ENCODE measurements around the gene CBX1. TPM values are rescaled to one million over a fixed set of nuclear protein-coding genes. Genes with fewer than 3 reads are reported as not detected.

CBX1 gene
- 10 to 100 TPM; 68.2 to 70.3 TPM for total RNA-seq

DNA sequence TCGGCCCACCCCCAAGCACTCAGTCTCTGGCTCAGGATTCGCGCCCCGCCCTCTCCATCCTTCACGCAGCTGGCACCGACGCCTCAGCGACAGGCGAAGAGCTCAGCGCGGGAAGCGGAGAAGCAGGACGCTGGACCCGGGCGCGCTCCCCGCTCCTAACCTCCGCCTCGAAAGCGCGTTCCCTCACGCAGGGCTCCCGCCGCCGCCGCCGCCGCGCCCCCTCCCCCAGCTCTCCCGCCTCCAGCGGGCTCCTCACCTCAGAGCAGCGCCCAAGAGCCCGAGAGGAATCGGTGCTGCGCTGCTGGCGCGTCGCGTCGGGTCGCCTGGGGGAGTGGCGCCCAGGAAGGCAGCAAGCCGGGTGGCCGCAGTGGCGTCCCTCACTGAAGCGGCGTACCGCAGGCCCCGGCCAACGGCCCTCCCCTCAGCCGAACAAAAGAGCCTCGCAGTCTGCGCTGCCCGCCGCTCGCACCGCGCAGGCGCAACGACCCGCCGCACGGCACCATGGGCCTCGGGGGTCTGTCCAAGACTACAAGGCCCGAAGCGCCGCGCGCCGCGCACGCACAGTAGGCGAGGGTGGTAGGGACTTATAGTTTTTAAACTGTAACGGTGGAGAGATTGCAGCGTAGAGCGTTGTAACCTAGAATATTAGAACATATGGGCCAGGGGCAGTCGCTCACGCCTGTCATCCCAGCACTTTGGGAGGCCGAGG, at the start of gene CBX1:
Gene CBX1, minus strand, starts transcription at position 467 of the 709 bp plus-strand sequence. CDS start 24,474 bp downstream, outside the sequence.
- H3K9me3 Mint-ChIP-seq (ENCODE audit: insufficient read depth), result peaks cover 13% of the 10 kb centered on the region
- H3K36me3 Mint-ChIP-seq (ENCODE audit: low read depth), result peaks cover 16% of the 10 kb centered on the region
- peak within 1 kb of the TSS; percentile 99 for H3K4me3 Mint-ChIP-seq
- CTCF ChIA-PET, result interaction anchor here (0.8 to 8.2 kb wide), 6 partner anchors 11 to 33 kb away, joined by 3 to 89 read pairs (median 5); no protein-coding TSS in a partner anchor
- peaks cover 52% of the 10 kb centered on the region for H3K4me1 Mint-ChIP-seq (ENCODE audit: low read depth)
- DNase-seq, result peak; percentile 96
- POLR2A ChIA-PET, result interaction anchor here (0.7 to 1.7 kb wide), 5 partner anchors 11 to 53 kb away, joined by 3 to 7 read pairs (median 3); partner anchors contain the start of gene NFE2L1
- H3K27me3 Mint-ChIP-seq (ENCODE audit: low read depth), result no peaks in the 10 kb centered on the region
- ATAC-seq, result peak; percentile 96
- peak within 1 kb of the TSS; percentile 88 for H3K27ac Mint-ChIP-seq

GRCh38 chr17:48150597-48151001, 49.3 kb upstream of the CBX1 start:
- no peaks in the 10 kb centered on the region for H3K9me3 Mint-ChIP-seq (ENCODE audit: insufficient read depth)
- no peaks in the 10 kb centered on the region for H3K4me1 Mint-ChIP-seq (ENCODE audit: low read depth)
- no peak overlapping the region for H3K27ac Mint-ChIP-seq
- ChIA-PET CTCF (interaction anchor here (0.6 to 1.7 kb wide), 4 partner anchors 13 to 438 kb away, joined by 3 read pairs; no protein-coding TSS in a partner anchor), POLR2A (no interaction called here)
- H3K27me3 Mint-ChIP-seq (ENCODE audit: low read depth), result no peaks in the 10 kb centered on the region
- no peak overlapping the region for H3K4me3 Mint-ChIP-seq
- no peak for ATAC-seq
- H3K36me3 Mint-ChIP-seq (ENCODE audit: low read depth), result peaks cover 23% of the 10 kb centered on the region
- no peak for DNase-seq

GRCh38 chr17:48149787-48150463, 48.6 kb upstream of the CBX1 start:
- H3K27me3 Mint-ChIP-seq (ENCODE audit: low read depth), result no peaks in the 10 kb centered on the region

DNA sequence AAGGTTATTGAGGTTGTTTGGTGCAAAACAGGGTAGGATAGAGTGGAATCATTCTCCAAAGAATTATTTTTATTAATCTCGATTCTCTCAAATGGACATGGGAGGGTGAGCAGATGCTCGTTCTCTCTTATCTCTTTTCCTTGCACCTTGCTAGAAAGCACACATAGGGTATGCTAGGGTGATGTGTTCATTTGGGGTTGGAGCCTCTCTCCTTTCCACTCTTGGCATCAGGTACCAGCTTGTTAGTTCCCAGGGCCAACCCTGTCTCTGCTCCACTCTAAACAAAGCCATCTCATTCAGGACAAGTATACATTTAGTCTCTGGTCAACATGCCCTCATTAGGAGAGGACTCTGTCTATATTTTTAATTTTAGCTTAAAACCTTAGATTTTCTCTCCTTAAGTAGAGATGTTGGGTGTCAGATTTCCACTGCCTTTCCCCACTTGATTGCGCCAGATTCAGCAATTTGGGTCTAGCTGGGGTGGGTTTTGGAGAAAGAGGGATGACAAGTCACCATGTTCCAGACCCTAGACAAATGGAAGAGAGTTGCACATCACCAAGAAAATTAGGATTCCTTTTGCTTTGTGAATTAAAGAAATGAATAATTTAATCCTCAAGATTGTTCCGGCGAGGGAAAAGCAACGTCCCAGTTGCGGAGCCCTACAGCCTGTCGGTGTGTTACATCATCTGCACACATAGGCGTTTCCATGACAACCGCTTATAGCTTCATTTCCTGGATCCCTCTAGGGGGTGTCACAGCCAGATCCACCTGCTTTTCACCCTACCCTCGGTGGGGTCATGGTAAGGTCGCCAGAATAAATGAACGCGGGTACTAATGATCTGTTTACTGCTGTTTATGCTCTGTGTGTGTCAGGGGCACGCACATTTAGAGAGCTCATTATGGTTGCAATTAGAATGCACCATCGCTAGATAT, 47.8 kb upstream of the CBX1 start:
- no peak for DNase-seq
- H3K9me3 Mint-ChIP-seq (ENCODE audit: insufficient read depth), result no peaks in the 10 kb centered on the region
- CTCF ChIA-PET, result interaction anchor here (0.8 to 1.5 kb wide), 2 partner anchors 20 to 122 kb away, joined by 4 to 5 read pairs; no protein-coding TSS in a partner anchor

More at GRCh38 chr17:48149787-48150463, 48.6 kb upstream of the CBX1 start:
- H3K27ac Mint-ChIP-seq, result no peak overlapping the region
- no peak overlapping the region for H3K4me3 Mint-ChIP-seq
- ATAC-seq (no peak), DNase-seq (no peak)
- H3K36me3 Mint-ChIP-seq (ENCODE audit: low read depth), result peaks cover 21% of the 10 kb centered on the region
- POLR2A ChIA-PET, result no interaction called here
- H3K4me1 Mint-ChIP-seq (ENCODE audit: low read depth), result peaks cover 2% of the 10 kb centered on the region
- no peaks in the 10 kb centered on the region for H3K9me3 Mint-ChIP-seq (ENCODE audit: insufficient read depth)
- CTCF ChIA-PET, result interaction anchor here (0.8 kb wide), 1 partner anchor 123 kb away, joined by 4 read pairs; no protein-coding TSS in a partner anchor

DNA sequence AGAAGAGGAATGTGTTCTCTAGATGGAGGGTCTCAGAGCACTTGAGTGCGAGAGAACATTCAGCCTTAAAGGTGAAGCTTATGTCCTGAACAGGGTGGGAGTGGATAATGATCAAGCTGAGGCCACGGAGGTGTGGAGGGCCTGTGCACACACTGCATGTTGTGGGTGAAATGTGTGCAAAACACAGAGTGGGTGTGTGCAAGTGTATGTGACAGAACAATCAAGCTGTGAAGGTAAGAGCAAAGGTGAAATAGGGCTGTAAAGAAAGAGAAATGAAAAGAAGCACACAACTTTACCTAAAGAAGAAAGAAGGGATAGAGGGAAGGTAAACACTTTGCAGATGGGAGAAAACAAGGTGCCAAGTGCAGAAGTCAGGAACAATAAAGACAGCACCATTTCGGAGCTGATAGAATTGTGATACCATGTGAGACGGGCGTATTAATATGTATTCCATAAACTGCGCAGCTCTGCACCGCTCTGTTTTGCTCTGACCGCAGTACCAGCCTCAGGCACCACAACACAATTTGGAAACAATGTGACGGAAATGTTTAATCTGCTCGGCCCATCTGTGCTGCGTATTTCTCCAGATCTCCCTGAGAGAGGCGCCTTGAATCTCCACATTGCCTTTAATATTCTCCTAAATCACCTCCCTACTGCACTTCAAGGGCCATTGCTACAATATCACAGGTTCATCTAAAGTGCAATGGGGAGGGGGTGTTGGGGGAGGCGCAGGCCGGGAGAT, 46.9 kb upstream of the CBX1 start:
- no peaks in the 10 kb centered on the region for H3K27me3 Mint-ChIP-seq (ENCODE audit: low read depth)
- POLR2A ChIA-PET, result no interaction called here
- H3K9me3 Mint-ChIP-seq (ENCODE audit: insufficient read depth), result no peaks in the 10 kb centered on the region
- ATAC-seq, result no peak
- peaks cover 20% of the 10 kb centered on the region for H3K36me3 Mint-ChIP-seq (ENCODE audit: low read depth)
- no peak overlapping the region for H3K27ac Mint-ChIP-seq
- CTCF ChIA-PET, result interaction anchor here (1.5 kb wide), 2 partner anchors 19 to 445 kb away, joined by 3 to 5 read pairs; partner anchors contain the start of gene HOXB5
- peaks cover 2% of the 10 kb centered on the region for H3K4me1 Mint-ChIP-seq (ENCODE audit: low read depth)
- H3K4me3 Mint-ChIP-seq, result no peak overlapping the region
- DNase-seq, result no peak

More for the DNA sequence above, 47.8 kb upstream of the CBX1 start:
- no peak overlapping the region for H3K4me3 Mint-ChIP-seq
- H3K27ac Mint-ChIP-seq, result no peak overlapping the region
- POLR2A ChIA-PET, result no interaction called here
- H3K27me3 Mint-ChIP-seq (ENCODE audit: low read depth), result no peaks in the 10 kb centered on the region
- no peak for ATAC-seq
- H3K36me3 Mint-ChIP-seq (ENCODE audit: low read depth), result peaks cover 22% of the 10 kb centered on the region
- H3K4me1 Mint-ChIP-seq (ENCODE audit: low read depth), result peaks cover 2% of the 10 kb centered on the region

DNA sequence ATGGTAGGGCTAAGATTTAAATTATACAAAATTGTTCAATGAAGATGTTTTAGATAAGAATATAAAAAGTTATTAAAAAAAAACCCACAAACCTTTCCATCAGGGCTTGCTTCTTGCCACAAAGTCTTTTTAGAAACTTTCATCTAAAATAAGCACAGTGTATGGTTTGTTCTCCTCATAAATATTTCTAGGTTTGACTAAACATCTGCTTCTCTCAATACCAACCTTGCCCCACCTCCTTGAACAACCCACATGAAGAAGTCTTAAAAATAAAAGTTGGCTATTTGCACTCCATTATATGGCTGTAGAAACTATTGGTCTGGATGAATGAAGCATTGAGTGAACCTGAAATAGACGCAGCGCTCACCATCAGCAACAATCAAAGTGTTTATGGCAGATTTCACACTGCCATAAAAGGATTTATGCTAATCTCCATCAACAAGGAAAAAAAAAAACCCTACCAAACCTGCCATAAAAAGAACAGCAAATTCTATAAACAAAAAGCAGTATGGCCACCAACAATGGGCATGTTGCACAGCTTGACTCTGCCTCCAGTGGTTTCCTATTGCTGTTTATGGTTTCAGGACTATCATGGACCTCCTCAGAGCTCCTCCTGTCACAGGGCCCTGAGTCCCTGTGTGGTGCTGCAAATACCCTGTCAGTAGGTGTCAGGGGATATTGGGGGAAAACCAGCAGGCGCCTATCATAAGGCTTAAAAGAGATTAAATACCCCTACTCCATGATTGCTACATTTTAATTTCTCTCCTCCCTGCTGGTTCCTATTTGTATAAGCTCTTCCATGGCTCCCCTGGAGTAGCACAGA, 43.9 kb upstream of the CBX1 start:
- no peak for DNase-seq
- no peak overlapping the region for H3K4me3 Mint-ChIP-seq
- H3K9me3 Mint-ChIP-seq (ENCODE audit: insufficient read depth), result no peaks in the 10 kb centered on the region
- no peak overlapping the region for H3K27ac Mint-ChIP-seq
- H3K4me1 Mint-ChIP-seq (ENCODE audit: low read depth), result peaks cover 5% of the 10 kb centered on the region
- POLR2A ChIA-PET, result no interaction called here
- H3K27me3 Mint-ChIP-seq (ENCODE audit: low read depth), result no peaks in the 10 kb centered on the region
- ATAC-seq, result no peak
- peaks cover 25% of the 10 kb centered on the region for H3K36me3 Mint-ChIP-seq (ENCODE audit: low read depth)
- CTCF ChIA-PET, result no interaction called here

GRCh38 chr17:48144231-48144630, 43.0 kb upstream of the CBX1 start:
- H3K4me1 Mint-ChIP-seq (ENCODE audit: low read depth), result peaks cover 6% of the 10 kb centered on the region
- H3K36me3 Mint-ChIP-seq (ENCODE audit: low read depth), result peaks cover 32% of the 10 kb centered on the region
- no peak for ATAC-seq
- no peak overlapping the region for H3K27ac Mint-ChIP-seq
- H3K4me3 Mint-ChIP-seq, result no peak overlapping the region
- no peaks in the 10 kb centered on the region for H3K27me3 Mint-ChIP-seq (ENCODE audit: low read depth)
- ChIA-PET POLR2A (no interaction called here), CTCF (interaction anchor here (1.0 kb wide), 1 partner anchor 474 kb away, joined by 3 read pairs; no protein-coding TSS in a partner anchor)
- no peak for DNase-seq
- no peaks in the 10 kb centered on the region for H3K9me3 Mint-ChIP-seq (ENCODE audit: insufficient read depth)

- H3K4me3 Mint-ChIP-seq, result no peak overlapping the region
- no peak overlapping the region for H3K27ac Mint-ChIP-seq
- no peak for ATAC-seq
- no peaks in the 10 kb centered on the region for H3K27me3 Mint-ChIP-seq (ENCODE audit: low read depth)
- peaks cover 32% of the 10 kb centered on the region for H3K36me3 Mint-ChIP-seq (ENCODE audit: low read depth)
- CTCF ChIA-PET, result interaction anchor here (0.7 to 1.4 kb wide), 3 partner anchors 16 to 475 kb away, joined by 3 to 4 read pairs (median 3); no protein-coding TSS in a partner anchor
- H3K4me1 Mint-ChIP-seq (ENCODE audit: low read depth), result peaks cover 6% of the 10 kb centered on the region
- H3K9me3 Mint-ChIP-seq (ENCODE audit: insufficient read depth), result no peaks in the 10 kb centered on the region
- POLR2A ChIA-PET, result no interaction called here
- no peak for DNase-seq
Measured at GRCh38 chr17:48143629-48144028, 42.4 kb upstream of the CBX1 start.

DNA sequence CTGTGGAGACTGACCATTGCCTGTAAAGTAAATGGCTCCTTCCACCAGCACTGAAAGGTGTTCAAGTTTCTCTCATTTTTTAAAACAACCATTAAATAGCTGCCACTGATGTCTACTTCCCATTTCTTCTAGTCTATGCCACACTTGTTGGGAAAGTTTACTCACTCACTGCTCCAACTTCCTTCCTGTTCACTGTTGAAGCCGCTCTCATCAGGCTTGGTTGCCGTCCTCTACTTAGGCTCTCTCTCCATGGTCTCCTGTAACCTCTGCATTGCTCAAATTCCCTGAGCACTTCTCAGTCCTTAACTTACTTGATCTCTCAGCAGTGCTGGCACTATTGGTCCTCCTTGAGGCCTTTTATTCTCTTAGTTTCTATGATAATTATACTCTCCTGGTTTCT, 38.7 kb upstream of the CBX1 start:
- H3K27me3 Mint-ChIP-seq (ENCODE audit: low read depth), result no peaks in the 10 kb centered on the region
- ATAC-seq (no peak), DNase-seq (no peak)
- no peak overlapping the region for H3K4me3 Mint-ChIP-seq
- H3K9me3 Mint-ChIP-seq (ENCODE audit: insufficient read depth), result no peaks in the 10 kb centered on the region
- H3K4me1 Mint-ChIP-seq (ENCODE audit: low read depth), result peaks cover 4% of the 10 kb centered on the region
- peaks cover 35% of the 10 kb centered on the region for H3K36me3 Mint-ChIP-seq (ENCODE audit: low read depth)
- ChIA-PET CTCF (interaction anchor here (1.5 to 1.9 kb wide), 2 partner anchors 14 to 60 kb away, joined by 3 to 7 read pairs; no protein-coding TSS in a partner anchor), POLR2A (no interaction called here)
- H3K27ac Mint-ChIP-seq, result peak overlapping the region; percentile 49

DNA sequence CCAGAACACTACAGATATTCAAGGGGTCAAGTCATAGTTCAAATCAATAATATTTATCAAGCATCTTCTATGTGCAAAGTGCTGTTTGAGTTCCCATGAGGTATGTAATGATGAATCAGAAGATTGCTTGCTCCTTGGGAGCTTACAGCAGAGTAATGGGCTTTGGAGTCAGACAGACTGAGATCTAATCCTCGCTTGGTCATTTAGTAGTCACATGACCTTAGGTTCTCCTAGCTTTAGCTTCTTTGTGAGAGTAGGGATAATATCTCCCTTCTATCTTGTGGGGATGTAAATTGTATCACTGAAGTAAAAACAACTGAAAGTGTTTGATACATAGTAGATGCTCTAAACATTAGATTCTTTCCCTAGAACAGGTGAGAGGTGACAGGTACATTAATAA, 36.4 kb upstream of the CBX1 start:
- Mint-ChIP-seq H3K9me3 (ENCODE audit: insufficient read depth) (no peaks in the 10 kb centered on the region), H3K4me3 (no peak overlapping the region), H3K27ac (no peak overlapping the region), H3K4me1 (ENCODE audit: low read depth) (peaks cover 4% of the 10 kb centered on the region), H3K36me3 (ENCODE audit: low read depth) (peaks cover 24% of the 10 kb centered on the region), H3K27me3 (ENCODE audit: low read depth) (no peaks in the 10 kb centered on the region)
- no peak for ATAC-seq
- ChIA-PET POLR2A (no interaction called here), CTCF (interaction anchor here (1.6 kb wide), 1 partner anchor 58 kb away, joined by 7 read pairs; no protein-coding TSS in a partner anchor)
- DNase-seq, result no peak
